HepG2 (cell line): ENCODE measurements around the gene TMEM200C.

Source experiments
- KAT2B ChIP-seq: fragments of 150-350 bp; IDR thresholded peaks from 2 replicates; pipeline ENCODE4 v1.6.1; 2014; ENCODE audit warnings: low read depth, low read length, borderline replicate concordance
- NR2C2 ChIP-seq: sonication (generic); formaldehyde crosslinking; IDR thresholded peaks from 2 replicates; pipeline ENCODE4 v1.4.0; 2020; ENCODE audit warnings: missing genetic modification reagents, mild to moderate bottlenecking, moderate library complexity, borderline replicate concordance
- POLR2AphosphoS5 ChIP-seq: IDR thresholded peaks from 2 replicates; pipeline ENCODE4 v1.6.1; 2012; ENCODE audit warnings: low read depth, low read length
- SRSF9 ChIP-seq: fragments of 200-400 bp; formaldehyde crosslinking; IDR thresholded peaks from 2 replicates; pipeline ENCODE4 v1.6.1; 2018; ENCODE audit warnings: borderline replicate concordance, mild to moderate bottlenecking, low read depth, low read length; ENCODE audit not compliant: insufficient read depth, poor library complexity, severe bottlenecking
- ZSCAN25 ChIP-seq: sonication (generic); formaldehyde crosslinking; IDR thresholded peaks from 2 replicates; pipeline ENCODE4 v1.8.0; 2022; ENCODE audit warnings: mild to moderate bottlenecking, missing genetic modification reagents
- TF ChIP-seq, protein P1 (sequence below), 2 experiments: sonication (generic) in 1 of 2; formaldehyde crosslinking in 1 of 2; IDR thresholded peaks; 2 replicates each; pipeline versions ENCODE4 v1.4.0 to v1.6.1; 2016 to 2020; ENCODE audit warnings: borderline replicate concordance in 1 of 2, low read depth in 1 of 2, mild to moderate bottlenecking in 1 of 2, missing genetic modification reagents in 1 of 2
- TF ChIP-seq, protein P2 (sequence below): sonication (generic); formaldehyde crosslinking; IDR thresholded peaks from 2 replicates; pipeline ENCODE4 v1.4.0; 2020; ENCODE audit warnings: missing genetic modification reagents, mild to moderate bottlenecking, borderline replicate concordance

DNA sequence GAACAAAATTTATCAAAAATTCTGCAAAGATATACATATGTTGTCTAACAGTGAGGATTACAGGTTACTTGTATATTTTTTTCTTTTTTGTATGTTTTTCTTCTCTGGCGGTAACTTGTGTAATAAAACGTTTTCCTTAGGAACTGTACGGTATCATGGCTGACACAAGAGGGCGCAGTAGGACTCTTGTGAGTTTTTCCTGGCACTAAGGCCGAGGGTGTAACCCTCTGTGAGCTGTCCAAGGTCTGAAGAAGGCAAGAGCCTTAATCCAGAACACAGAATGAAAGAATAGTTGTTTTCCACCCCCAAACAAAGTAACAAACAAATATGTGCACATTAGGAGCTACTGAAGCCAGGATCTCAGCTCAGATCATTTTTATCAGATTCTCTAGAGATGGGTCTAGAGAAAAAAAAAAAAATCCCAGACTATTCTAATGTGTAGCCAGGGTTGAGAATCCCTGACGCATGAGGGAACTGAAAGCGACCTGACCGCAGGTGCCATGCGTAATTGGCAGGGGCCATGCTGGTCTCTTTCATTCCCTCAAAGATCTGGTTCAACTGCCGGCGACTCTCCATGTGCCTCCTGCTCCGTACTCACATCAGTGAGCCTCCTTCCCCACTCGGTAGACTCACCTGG, 27.0 kb downstream of the TMEM200C start:
- TF ChIP-seq NR2C2 (CRISPR knock-in tag) (no peak), SRSF9 (no peak), ZSCAN25 (CRISPR knock-in tag) (no peak), POLR2AphosphoS5 (no peak), KAT2B (no peak)
- TF ChIP-seq, protein P1, sequence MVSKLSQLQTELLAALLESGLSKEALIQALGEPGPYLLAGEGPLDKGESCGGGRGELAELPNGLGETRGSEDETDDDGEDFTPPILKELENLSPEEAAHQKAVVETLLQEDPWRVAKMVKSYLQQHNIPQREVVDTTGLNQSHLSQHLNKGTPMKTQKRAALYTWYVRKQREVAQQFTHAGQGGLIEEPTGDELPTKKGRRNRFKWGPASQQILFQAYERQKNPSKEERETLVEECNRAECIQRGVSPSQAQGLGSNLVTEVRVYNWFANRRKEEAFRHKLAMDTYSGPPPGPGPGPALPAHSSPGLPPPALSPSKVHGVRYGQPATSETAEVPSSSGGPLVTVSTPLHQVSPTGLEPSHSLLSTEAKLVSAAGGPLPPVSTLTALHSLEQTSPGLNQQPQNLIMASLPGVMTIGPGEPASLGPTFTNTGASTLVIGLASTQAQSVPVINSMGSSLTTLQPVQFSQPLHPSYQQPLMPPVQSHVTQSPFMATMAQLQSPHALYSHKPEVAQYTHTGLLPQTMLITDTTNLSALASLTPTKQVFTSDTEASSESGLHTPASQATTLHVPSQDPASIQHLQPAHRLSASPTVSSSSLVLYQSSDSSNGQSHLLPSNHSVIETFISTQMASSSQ (IDR thresholded peaks at IDR 0.05; ENCODE audit: low read depth), result no peak
- TF ChIP-seq, protein P1 (CRISPR knock-in tag; IDR thresholded peaks at IDR 0.05; ENCODE audit: borderline replicate concordance), result no peak
- TF ChIP-seq, protein P2, sequence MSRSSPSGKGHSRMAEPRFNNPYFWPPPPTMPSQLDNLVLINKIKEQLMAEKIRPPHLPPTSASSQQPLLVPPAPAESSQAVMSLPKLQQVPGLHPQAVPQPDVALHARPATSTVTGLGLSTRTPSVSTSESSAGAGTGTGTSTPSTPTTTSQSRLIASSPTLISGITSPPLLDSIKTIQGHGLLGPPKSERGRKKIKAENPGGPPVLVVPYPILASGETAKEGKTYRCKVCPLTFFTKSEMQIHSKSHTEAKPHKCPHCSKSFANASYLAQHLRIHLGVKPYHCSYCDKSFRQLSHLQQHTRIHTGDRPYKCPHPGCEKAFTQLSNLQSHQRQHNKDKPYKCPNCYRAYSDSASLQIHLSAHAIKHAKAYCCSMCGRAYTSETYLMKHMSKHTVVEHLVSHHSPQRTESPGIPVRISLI (CRISPR knock-in tag), result no peak
